GM12892 (cell line): ENCODE results near the gene ALG8.

Experiments
- DNase-seq: peaks from one replicate; pipeline ENCODE4 v3.0.0; 2011; ENCODE audit not compliant: insufficient read length
- FAIRE-seq: peaks from 2 replicates; lab custom pipeline; 2011; peaks lifted over from hg19 to GRCh38; lab: Jason Lieb, UNC
- POLR2A ChIP-seq: IDR thresholded peaks from 2 replicates; pipeline ENCODE4 v1.6.1; 2011; ENCODE audit warnings: low read depth, low read length, control low read depth
- POLR2AphosphoS5 ChIP-seq: IDR thresholded peaks from 2 replicates; pipeline ENCODE4 v1.6.1; 2011; ENCODE audit warnings: low read depth, low read length, control low read depth
- TAF1 ChIP-seq: IDR thresholded peaks from 2 replicates; pipeline ENCODE4 v1.6.1; 2011; ENCODE audit warnings: low read depth, mild to moderate bottlenecking, control low read depth, low read length, borderline replicate concordance

ALG8 gene

DNA sequence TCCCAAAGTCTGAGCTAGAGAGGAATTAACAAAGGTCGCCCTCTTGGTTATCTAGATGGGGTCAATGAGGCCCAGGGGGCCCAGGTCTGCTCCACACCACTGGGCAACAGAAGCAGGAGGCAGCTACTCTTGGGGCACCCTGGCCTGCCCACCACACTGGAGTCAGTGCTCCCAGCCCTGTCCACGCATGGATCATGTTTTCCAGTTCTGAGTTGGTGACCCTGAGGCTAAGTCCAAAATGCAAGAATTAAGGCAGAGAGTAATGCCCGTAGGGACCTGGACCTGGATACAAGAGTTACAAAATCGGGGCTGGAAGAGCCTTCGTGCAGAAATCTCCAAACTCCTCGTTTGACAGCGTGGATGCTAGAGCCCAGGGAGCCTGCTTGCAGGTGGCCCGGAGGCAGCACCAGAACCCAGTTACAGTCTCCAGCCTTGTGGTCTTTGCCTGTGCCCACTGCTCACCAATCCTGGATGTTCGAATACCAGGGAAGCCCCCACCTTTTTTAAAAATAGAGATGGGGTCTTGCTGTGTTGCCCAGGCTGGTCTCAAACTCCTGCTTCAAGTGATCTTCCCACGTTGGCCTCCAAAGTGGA lies 81.9 kb downstream of the ALG8 start:
- no peak for DNase-seq
- FAIRE-seq, result no peak
- TF ChIP-seq TAF1 (no peak), POLR2AphosphoS5 (no peak)

DNA sequence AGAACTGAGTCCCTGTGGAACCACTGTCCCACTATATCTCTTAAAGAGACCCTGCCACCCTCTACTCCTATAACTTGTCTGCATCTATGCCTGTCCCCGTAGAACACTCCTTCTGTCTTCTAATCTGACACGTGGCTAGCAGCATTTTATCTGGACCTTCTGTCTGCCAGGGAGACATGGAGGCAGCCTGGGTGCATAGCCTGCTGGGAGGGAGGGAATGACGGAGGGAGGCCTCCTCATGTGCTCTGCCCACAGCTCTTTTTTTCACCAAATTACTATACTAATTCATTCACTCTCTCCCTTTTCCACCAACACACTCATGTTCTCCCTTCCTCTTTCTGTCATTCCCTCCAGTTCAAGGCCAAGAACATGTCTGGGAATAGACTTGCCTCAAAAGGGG lies 83.3 kb downstream of the ALG8 start:
- TF ChIP-seq POLR2AphosphoS5 (no peak), POLR2A (no peak), TAF1 (no peak)
- DNase-seq, result no peak
- no peak for FAIRE-seq

DNA sequence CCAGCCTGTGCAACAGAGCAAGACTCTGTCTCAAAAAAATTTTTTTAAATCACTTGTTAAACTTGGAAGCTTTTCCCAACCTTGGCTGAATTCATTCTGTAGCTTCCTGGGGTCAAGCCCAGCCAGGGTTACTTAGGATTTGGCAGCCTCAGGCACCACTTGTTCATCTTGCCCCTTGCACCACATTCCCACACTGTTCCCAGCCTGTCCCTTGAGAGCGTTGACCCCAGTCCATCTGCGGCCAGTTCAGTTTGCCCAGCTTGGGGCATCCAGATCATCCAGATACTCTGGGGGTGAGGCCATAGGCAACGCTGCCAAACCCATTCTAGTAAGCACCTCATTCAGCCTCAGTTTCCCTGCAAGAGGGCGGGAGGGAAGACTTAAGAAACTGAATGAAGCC lies 84.5 kb downstream of the ALG8 start:
- FAIRE-seq, result no peak
- no peak for TF ChIP-seq POLR2A
- TF ChIP-seq POLR2AphosphoS5, result no peak
- no peak for TF ChIP-seq TAF1
- no peak for DNase-seq

DNA sequence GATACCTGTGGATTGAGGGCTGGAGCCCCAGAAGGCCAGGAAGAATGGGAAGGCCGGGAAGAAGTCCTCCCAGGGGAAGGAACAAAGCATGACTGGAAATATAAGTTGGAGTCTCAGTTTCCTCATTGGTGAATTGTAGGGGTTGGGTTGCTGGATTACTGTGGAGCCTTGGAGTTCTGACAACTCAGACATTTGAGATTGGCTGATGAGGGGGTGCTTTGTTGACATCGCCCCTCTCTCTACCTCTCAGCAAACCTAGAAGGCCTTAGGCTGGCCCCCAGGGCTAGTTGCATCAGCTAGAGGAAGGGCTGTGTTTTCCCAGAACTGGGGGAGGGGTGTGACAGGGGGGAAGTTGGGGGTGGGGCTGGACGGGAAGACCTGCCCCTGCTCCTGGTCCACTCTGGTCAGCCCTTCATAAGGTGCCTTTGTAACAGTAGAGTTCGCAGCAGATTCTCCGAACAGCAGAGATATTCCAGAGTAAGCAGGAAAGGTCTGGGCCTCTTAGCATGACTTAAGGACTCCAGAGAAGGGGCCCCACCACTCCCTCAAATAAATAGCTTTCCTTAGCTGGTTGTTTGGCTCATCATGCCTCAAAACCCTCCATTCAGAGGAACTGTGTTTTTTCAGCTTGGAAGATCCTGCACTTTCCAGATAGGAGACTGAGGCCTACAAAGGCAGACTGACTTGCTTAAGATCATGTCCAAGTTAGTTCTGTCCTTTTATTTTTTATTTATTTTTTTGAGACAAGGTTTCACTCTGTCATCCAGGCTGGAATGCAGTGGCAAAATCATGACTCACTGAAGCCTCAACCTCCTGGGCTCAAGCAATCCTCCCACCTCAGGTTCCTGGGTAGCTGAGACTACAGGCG lies 88.2 kb downstream of the ALG8 start:
- no peak for DNase-seq
- TF ChIP-seq TAF1 (no peak), POLR2AphosphoS5 (no peak), POLR2A (no peak)

More for the DNA sequence above, 88.2 kb downstream of the ALG8 start:
- FAIRE-seq, result no peak
